ENCODE results near the gene TRIM52.

GRCh38 chr5:181263633-181264032 is 2.7 kb upstream of the TRIM52 start:
- TF ChIP-seq CTCF (IDR thresholded peaks at IDR 0.05 in 8 of 11, conservative IDR thresholded peaks at IDR 0.05 in 3 of 11) (no peak), POLR2A (IDR thresholded peaks at IDR 0.05) (no peak)
